Glomerular endothelial cell (primary cell): ENCODE data around the gene NR3C2. TPM values are rescaled to one million over a fixed set of nuclear protein-coding genes. Genes with fewer than 3 reads are reported as not detected.

Source experiments
- DNase-seq: peaks from one replicate; pipeline ENCODE4 v3.0.0-alpha.2; 2011; ENCODE audit warnings: low read depth, low spot score; ENCODE audit errors: extremely low read depth
- total RNA-seq: library from RNA; depleted of rRNA; stranded (reverse); fragments of >200 nt; gene quantifications from 2 replicates; pipeline ENCODE4 v1.2.3, GENCODE V29; 2015

Gene NR3C2
- total RNA-seq, 1 donor from 2014 or later: 5.2 TPM

- no peak for DNase-seq
Measured at GRCh38 chr4:148060264-148061140, 381.7 kb downstream of the NR3C2 start.

- no peak for DNase-seq
Measured at GRCh38 chr4:148059617-148060180, 382.5 kb downstream of the NR3C2 start.

DNA sequence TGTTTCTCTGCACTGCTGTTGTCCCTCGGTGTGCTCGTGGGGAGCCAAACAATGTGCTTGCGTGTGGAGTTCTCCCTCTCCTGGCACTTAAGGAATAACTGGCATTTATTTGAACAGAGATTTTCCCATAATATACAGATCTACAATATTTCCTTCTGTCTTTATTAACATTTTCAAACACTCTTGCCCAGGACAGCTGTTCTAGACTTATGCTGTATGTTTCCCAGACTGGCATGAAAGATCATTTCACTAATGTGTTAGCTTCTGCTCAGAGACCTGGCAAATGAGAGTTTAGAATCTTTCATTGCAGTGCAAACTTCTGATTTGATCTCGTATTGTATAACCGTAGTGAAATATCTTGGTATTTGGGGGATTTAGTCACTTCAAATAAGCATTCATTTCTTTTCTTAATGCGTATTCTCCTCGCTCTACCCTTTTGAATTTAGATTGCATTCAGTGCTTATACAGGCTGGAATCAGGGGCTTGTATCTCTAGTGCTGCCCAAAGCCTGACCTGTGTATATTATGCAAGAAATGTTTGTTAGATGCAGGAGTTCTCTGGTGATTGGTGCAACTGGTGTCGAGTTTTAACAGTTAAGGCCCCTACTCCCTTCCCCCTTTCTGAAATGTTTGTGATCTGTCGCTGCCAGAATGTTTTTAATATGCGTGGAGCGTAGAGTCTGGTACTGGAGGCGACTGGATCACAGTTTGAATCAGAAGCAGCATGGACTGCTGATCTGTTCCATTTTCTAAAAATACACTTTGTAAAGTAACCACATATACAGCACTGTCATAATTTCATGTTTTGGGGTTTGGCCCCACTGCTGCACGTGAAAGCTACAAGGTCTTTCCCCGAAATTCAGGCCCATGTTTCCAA lies 384.0 kb downstream of the NR3C2 start:
- no peak for DNase-seq

- no peak for DNase-seq
Measured at GRCh38 chr4:148057516-148057915, 384.7 kb downstream of the NR3C2 start.

DNA sequence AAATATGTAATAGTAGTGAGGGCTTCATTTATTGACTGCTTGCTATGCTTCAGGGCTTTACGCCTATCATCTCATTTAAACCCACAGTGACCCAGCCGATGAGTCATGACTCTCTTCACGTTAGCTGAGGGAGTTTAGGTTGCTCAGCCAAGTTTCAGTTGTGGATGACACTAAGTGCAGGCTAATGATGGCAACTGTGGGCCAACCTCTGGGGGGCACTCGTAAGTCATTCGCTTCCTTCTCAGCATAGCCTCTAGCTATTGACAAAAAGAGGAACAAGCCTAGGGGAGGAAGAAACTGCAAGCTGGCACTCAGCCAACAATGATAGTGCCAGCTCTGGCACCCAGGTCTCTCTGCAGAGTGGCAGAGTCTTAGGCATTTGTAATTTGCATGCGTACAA lies 385.3 kb downstream of the NR3C2 start:
- no peak for DNase-seq

GRCh38 chr4:148055844-148056243 lies 386.4 kb downstream of the NR3C2 start:
- DNase-seq: no peak

DNA sequence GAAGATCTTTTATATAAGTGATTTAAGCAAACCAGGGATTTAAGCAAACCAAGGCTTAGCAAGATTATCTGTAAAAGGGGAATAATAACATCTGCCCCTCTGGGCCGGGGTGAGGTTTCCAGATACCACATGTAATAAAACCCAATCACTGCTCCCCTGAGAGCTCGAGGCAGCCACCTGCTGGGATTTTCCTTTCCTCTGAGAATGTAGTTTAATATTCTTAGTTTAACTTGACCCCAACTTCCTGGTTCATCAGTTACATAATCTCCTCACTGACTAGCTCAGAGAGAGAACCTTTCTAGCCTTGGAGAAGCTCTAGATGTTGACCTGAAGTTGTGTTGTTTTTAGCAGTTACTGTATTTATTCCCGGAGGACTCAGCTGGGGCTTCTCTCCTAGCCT lies 387.9 kb downstream of the NR3C2 start:
- no peak for DNase-seq

DNA sequence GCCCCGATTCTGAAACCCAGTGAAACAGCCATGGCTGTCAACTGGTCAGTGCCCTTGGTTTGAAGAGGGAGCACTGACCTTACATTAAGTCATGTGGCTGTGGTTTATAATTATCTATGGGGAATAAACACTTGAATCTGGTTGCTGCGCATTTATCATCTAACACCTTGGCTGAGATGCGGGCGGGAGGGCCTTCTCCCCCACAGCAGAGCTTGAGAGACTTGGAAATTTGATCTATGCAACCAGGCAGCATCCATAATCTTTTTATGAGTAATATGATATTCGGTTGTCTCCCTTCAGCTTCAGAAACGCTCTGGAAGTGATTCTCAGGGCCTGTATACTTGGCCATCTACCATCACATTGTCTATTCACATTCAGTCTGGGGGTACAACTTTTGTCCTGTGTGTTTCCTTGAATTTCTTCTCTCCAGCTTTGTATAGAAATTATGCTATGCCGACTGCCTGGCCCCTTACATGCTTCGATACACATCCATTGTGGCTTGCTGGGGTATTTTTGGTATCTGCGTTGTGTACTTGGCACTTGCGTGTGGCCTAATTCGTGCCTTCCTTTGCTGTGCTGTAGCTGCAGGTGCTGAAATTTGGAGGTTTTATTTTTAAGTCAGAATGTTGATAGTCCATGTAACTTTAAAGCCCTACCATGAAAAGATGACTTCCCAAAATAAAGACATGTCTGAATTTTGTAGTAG lies 388.8 kb downstream of the NR3C2 start:
- no peak for DNase-seq

DNA sequence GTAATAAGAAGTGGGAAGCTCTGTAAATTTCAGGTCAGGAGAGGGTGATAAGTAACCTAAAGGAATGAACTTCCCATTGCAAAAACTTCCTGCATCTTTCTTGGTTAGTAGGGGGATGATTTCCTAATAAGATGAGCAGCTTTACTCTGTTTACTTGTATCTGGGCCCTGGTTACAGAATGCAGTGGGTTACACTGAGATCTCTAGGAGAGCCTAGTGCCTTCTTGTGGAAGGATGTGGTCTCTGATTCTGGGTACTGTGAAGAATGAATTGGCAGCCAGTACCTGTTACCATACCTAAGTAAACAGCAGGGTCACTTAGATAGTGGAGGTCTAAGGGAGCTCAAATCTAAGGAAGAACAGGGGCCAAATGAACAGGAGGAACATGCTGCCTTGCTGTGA lies 389.8 kb downstream of the NR3C2 start:
- DNase-seq: no peak

DNA sequence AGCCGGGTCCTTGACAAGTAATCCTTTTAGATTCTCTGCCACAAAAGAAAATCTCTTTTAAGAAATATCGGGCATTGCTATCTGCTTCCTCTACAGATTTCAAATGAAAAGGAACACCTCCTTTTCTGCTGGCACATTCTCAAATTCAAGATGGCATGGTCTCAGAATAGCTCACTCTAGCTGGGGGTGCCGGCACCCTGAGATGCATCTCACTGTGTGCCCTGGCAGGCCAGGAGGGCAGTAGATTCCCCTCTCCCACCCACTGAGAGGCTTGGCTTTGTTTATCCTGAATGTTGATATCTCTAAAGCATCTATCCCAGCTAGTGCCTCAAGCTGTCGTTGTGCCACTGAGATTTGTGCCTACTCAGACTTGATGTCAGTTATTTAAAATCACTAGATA lies 390.8 kb downstream of the NR3C2 start:
- DNase-seq: no peak

DNA sequence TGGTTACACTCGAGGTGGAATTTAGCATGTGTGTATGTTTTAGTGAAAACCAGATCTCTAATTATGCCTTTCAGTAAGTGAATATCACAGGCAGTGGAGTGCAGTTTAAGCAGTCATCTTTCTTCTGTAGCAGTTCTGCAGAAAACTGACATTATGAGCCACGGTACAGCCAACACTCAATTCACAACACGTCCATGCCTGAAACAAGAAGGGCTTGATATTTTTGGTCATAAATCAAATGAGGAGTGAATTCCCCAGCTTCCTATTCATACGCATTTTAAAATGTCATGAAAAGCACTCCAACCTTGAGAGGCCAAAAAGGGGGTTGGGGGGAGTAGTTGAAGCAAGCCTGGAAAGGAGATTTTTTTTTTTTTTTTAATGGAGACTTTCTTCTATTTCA lies 393.6 kb downstream of the NR3C2 start:
- no peak for DNase-seq

GRCh38 chr4:148044912-148045352 lies 397.3 kb downstream of the NR3C2 start:
- DNase-seq: no peak

- no peak for DNase-seq
Measured at GRCh38 chr4:148044089-148044911, 397.9 kb downstream of the NR3C2 start.

- DNase-seq: no peak
Measured at GRCh38 chr4:148041606-148042329, 400.4 kb downstream of the NR3C2 start.

DNA sequence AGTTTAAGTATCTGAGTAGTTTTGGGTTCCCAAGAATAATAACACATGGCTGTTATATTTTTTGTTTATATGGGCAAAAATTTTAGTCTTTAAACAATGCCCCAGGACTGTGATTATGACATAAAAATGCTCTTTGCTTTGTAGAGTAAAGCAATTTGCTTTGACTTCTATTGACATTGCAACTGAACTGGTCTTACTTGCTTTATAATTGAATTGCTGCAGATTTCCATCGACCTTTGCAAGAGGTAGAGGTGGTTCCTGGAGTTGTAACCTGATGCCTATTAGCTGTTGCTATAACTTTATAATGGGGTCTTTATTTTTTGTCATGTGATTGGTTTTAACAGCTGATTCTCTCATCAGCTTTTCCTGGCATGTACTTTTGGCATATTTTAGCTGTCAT lies 407.4 kb downstream of the NR3C2 start:
- no peak for DNase-seq

DNA sequence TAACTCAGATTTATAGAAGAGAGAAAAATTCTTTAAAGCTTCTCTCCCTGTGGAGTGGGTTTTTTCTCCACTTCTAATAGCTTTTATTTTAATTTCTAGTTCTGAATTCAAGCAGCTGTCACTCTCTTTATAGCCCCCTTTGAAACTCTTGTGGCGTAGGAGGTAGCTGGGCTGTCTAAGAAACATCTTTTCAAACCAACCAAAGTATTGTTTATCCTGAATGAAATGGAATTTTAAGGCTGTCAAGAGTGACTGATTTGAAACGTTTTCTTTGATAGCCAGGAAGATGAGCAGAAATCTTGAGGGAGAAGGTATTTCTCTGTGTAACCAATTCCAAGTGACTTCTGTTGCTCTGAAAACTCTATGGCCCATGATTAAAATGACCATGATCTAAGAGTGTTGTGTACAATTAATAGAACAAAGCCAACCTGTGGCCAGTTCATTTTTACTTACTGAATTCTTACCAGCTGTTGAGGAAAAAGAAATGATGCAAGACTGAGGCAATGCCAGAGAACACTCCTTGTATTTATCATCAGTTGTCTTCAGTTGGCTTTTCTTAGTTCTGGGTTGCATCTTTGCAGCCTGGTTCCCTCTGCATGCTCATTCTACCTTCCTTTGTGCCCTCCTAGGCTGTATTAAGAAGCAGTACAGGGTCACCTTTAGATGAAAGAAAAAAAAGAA lies 411.9 kb downstream of the NR3C2 start:
- DNase-seq: no peak

GRCh38 chr4:148029781-148030180 lies 412.4 kb downstream of the NR3C2 start:
- DNase-seq: no peak
